Stimulated activated CD4-positive, alpha-beta T cell treated with anti-CD3 and anti-CD28 coated beads, Interleukin-4, amount 100 ng/mL, for 1 hour (primary cell): ENCODE results near the gene GABRD.
A peak's percentile ranks its signal among the peaks of the same experiment; 100 is the strongest.

Source experiments
- DNase-seq: peaks from one replicate; pipeline ENCODE4 v3.0.0-alpha.2; 2020

The GABRD gene

GRCh38 chr1:2039251-2039650, 20.1 kb downstream of the GABRD start:
- DNase-seq: no peak

- no peak for DNase-seq
Measured at GRCh38 chr1:2041305-2041704, 22.2 kb downstream of the GABRD start.

GRCh38 chr1:2041887-2042286, 22.7 kb downstream of the GABRD start:
- no peak for DNase-seq

GRCh38 chr1:2042830-2043773, 24.0 kb downstream of the GABRD start:
- DNase-seq: no peak

GRCh38 chr1:2043886-2044285, 24.7 kb downstream of the GABRD start:
- no peak for DNase-seq

- DNase-seq: peak; percentile 85
Measured at GRCh38 chr1:2044510-2045319, 25.6 kb downstream of the GABRD start.

- DNase-seq: no peak
Measured at GRCh38 chr1:2045468-2046173, 26.5 kb downstream of the GABRD start.

GRCh38 chr1:2046174-2046917, 27.2 kb downstream of the GABRD start:
- DNase-seq: peak; percentile 43

- DNase-seq: no peak
Measured at GRCh38 chr1:2046953-2047748, 28.0 kb downstream of the GABRD start.

GRCh38 chr1:2047749-2048729, 28.9 kb downstream of the GABRD start:
- no peak for DNase-seq

GRCh38 chr1:2049225-2049717, 30.1 kb downstream of the GABRD start:
- no peak for DNase-seq

GRCh38 chr1:2049718-2050431, 30.7 kb downstream of the GABRD start, which contains the start of gene PRKCZ:
TSS of gene PRKCZ (plus strand) at chr1:2050411. CDS start at chr1:2050631, 220 bp downstream.
- DNase-seq: peak; percentile 95

- DNase-seq: no peak
Measured at GRCh38 chr1:2050461-2050792, 31.3 kb downstream of the GABRD start.

GRCh38 chr1:2050793-2051682, 31.9 kb downstream of the GABRD start:
- DNase-seq: no peak

- no peak for DNase-seq
Measured at GRCh38 chr1:2052054-2052679, 33.0 kb downstream of the GABRD start.

- DNase-seq: no peak
Measured at GRCh38 chr1:2052756-2053155, 33.6 kb downstream of the GABRD start.

GRCh38 chr1:2053217-2053616, 34.1 kb downstream of the GABRD start:
- no peak for DNase-seq
